Epithelial cell of umbilical artery (primary cell): ENCODE measurements around the gene AP1G1. TPM values are rescaled to one million over a fixed set of nuclear protein-coding genes. Genes with fewer than 3 reads are reported as not detected.

Source experiments
- total RNA-seq: library from RNA; depleted of rRNA; stranded (reverse); fragments of >200 nt; gene quantifications from 2 replicates; pipeline ENCODE4 v1.2.3, GENCODE V29; 2014

AP1G1 gene
- total RNA-seq: 48.1 and 61.7 TPM in 2 replicates

DNA sequence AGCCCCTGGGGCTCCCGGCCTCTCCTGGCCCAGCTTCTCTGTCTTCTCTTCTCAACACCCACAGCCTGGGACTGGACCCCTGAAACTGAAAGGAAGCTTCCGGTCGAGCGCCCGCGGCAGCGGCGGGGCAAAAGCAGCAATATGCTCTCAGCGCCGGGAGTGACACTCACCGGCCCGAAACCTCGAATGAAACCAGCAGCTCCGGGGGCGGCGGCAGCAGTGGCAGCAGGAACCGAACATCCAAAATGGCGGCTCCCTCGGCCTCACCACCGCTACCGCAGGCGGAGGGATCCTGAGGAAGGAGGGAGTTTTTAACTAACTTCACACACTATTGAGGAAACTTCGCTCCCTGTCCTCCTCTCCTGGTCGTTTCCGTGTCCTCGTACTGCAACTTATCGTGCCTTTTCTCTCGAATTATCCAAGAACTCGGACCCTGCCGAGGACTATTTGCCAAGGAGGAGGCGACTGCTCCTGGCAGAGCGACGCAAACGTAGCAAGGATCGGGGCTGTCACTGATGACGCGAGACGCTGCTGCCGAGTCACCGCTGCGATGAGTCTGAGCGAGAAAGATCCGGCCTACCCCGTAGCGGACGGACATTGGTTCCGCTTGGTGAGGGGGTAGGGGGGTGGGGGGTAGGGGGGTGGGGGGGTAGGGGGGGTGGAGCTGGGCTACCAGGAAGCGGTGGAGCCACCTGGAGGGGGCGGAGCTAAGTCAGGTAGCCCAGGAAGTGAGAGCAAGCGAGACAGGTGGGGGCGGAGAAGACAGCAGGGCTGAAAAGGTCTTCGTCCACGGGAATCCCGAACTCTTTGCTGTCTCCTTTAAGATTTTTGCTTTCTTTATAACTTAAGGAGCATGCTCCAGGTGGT is at the start of gene AP1G1:
AP1G1 (minus strand) TSS at position 242 of the 867 bp plus-strand sequence. CDS start 19,355 bp downstream, outside the sequence.

DNA sequence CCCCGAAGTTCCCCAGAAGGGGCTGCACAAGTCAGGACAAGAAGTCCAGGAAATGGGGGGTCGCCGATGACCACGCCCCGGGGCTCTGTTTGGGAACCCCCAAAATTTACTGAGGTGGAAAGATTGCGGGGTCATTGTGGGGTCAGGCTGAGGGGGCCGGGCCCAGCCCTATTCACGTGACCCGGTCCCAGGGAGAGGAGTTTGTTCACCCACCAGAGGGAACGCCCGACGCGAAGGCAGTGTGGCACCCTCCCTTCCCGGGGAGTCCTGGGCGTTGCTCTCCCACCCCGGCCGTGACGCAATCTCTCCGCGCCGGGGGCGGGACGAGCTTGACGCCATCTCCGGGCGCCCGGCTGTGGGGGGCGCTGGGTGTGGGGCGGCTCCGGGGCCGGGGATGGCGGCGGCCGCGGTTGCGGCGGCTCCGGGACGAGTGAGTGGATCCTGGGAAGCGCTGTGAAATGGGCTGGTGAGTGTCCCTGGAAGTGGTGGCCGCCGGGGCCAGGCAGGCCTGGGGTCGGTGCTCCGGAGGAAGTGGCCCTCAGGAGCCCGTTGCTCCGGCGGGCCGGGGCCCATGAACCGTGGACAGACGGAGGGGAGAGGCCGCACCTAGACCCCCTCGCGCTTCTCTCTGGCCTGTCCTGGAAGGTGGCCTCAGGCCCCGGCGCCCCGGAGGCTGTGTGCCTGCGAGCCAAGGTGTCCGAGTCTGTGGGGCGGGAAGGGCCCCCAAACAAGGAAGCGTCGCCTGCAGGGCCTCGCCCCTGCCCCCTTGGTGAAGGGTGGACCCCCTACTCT is 37.2 kb upstream of the AP1G1 start, which contains the start of gene ATXN1L:
ATXN1L (plus strand) TSS at position 338 of the 792 bp plus-strand sequence. CDS start 3,765 bp downstream, outside the sequence.

DNA sequence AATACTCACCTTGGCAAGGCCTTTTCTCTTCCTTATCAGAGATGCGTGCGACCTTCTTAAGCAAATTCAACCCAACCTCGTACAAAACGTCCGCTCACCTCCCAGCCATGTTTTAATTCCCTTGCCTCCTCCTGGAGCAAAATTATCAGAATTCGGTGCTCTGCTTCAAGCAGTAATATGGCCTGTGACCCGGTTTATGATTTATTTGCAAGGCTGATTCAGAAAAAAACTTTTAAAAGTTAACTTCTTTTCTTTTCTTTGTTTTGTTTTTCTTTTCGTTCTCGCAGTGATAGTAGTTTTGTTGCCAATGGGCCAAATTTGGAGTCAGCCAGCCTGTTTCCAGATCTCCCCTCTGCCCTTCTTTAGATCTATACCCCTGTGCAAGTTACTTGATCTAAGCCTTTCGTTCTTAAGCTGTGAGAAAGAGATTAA is 84.3 kb downstream of the AP1G1 start, which contains the start of gene PHLPP2:
PHLPP2 (minus strand) TSS at position 382 of the 432 bp plus-strand sequence. CDS start 9,906 bp downstream, outside the sequence.

Other genes with a start within 250 kb of the AP1G1 start
- not detected in 2 replicates for gene TAT, start 231.7 kb downstream of the AP1G1 start, total RNA-seq
- not detected in 2 replicates for gene MARVELD3, start 182.7 kb downstream of the AP1G1 start, total RNA-seq
- gene PHLPP2, start 84.1 kb downstream of the AP1G1 start, total RNA-seq: 4.5 and 6.8 TPM in 2 replicates
- 10.7 and 10.9 TPM in 2 replicates for gene ATXN1L, start 37.1 kb upstream of the AP1G1 start, total RNA-seq
- gene ZNF821, start 75.3 kb upstream of the AP1G1 start, total RNA-seq: 4.9 and 5.5 TPM in 2 replicates
- gene IST1, start 86.7 kb upstream of the AP1G1 start, total RNA-seq: 155 and 207 TPM in 2 replicates
- not detected in 2 replicates for gene PKD1L3, start 191.6 kb upstream of the AP1G1 start, total RNA-seq
- 6.1 and 6.2 TPM in 2 replicates for gene DHODH, start 199.9 kb upstream of the AP1G1 start, total RNA-seq
- gene HP, start 245.7 kb upstream of the AP1G1 start, total RNA-seq: not detected in 2 replicates